Measurements from ENCODE around the gene ACOT9.
"Not testable (repeated sequence)": the region's sequence is repeated elsewhere in the genome, so short reads cannot be mapped to it uniquely, and the experiment has no call there.

The ACOT9 gene

GRCh38 chrX:23776363-23776762, 33.3 kb upstream of the ACOT9 start:
- no peak overlapping the region for H3K4me3 Mint-ChIP-seq
- H3K27me3 Mint-ChIP-seq, result no peaks in the 10 kb centered on the region
- H3K36me3 Mint-ChIP-seq, result no peaks in the 10 kb centered on the region
- H3K4me1 Mint-ChIP-seq (ENCODE audit: low read depth), result peaks cover 19% of the 10 kb centered on the region
- H3K27ac Mint-ChIP-seq, result no peak overlapping the region
- H3K9me3 Mint-ChIP-seq (ENCODE audit: low read depth), result no peaks in the 10 kb centered on the region

GRCh38 chrX:23773601-23774175, 30.6 kb upstream of the ACOT9 start:
- H3K4me3 Mint-ChIP-seq, result peak overlapping the region; percentile 76
- peak overlapping the region; percentile 96 for H3K27ac Mint-ChIP-seq
- no peaks in the 10 kb centered on the region for H3K36me3 Mint-ChIP-seq
- no peaks in the 10 kb centered on the region for H3K9me3 Mint-ChIP-seq (ENCODE audit: low read depth)
- H3K4me1 Mint-ChIP-seq (ENCODE audit: low read depth), result peaks cover 14% of the 10 kb centered on the region
- no peaks in the 10 kb centered on the region for H3K27me3 Mint-ChIP-seq

GRCh38 chrX:23771086-23771485, 28.0 kb upstream of the ACOT9 start:
- not testable (repeated sequence) for H3K36me3 Mint-ChIP-seq; H3K27ac Mint-ChIP-seq; H3K27me3 Mint-ChIP-seq; H3K4me3 Mint-ChIP-seq; H3K9me3 Mint-ChIP-seq (ENCODE audit: low read depth)
- peaks cover 14% of the 10 kb centered on the region for H3K4me1 Mint-ChIP-seq (ENCODE audit: low read depth)

- no peak overlapping the region for H3K27ac Mint-ChIP-seq
- no peaks in the 10 kb centered on the region for H3K9me3 Mint-ChIP-seq (ENCODE audit: low read depth)
- H3K36me3 Mint-ChIP-seq, result no peaks in the 10 kb centered on the region
- no peak overlapping the region for H3K4me3 Mint-ChIP-seq
- no peaks in the 10 kb centered on the region for H3K27me3 Mint-ChIP-seq
- H3K4me1 Mint-ChIP-seq (ENCODE audit: low read depth), result peaks cover 14% of the 10 kb centered on the region
Measured at GRCh38 chrX:23770142-23770541, 27.1 kb upstream of the ACOT9 start.

GRCh38 chrX:23766650-23767551, 23.8 kb upstream of the ACOT9 start:
- Mint-ChIP-seq H3K36me3 (no peaks in the 10 kb centered on the region), H3K9me3 (ENCODE audit: low read depth) (no peaks in the 10 kb centered on the region), H3K27me3 (no peaks in the 10 kb centered on the region), H3K4me3 (no peak overlapping the region), H3K27ac (no peak overlapping the region), H3K4me1 (ENCODE audit: low read depth) (peaks cover 2% of the 10 kb centered on the region)

GRCh38 chrX:23765868-23766267, 22.8 kb upstream of the ACOT9 start:
- Mint-ChIP-seq H3K4me3 (no peak overlapping the region), H3K36me3 (no peaks in the 10 kb centered on the region), H3K27me3 (no peaks in the 10 kb centered on the region)

GRCh38 chrX:23765449-23765848, 22.4 kb upstream of the ACOT9 start:
- no peaks in the 10 kb centered on the region for H3K9me3 Mint-ChIP-seq (ENCODE audit: low read depth)
- no peak overlapping the region for H3K27ac Mint-ChIP-seq
- H3K4me1 Mint-ChIP-seq (ENCODE audit: low read depth), result peaks cover 2% of the 10 kb centered on the region
- H3K36me3 Mint-ChIP-seq, result no peaks in the 10 kb centered on the region
- H3K4me3 Mint-ChIP-seq, result no peak overlapping the region
- no peaks in the 10 kb centered on the region for H3K27me3 Mint-ChIP-seq

More at GRCh38 chrX:23765868-23766267, 22.8 kb upstream of the ACOT9 start:
- Mint-ChIP-seq H3K4me1 (ENCODE audit: low read depth) (peaks cover 2% of the 10 kb centered on the region), H3K27ac (no peak overlapping the region), H3K9me3 (ENCODE audit: low read depth) (no peaks in the 10 kb centered on the region)

GRCh38 chrX:23764188-23764984, 21.3 kb upstream of the ACOT9 start:
- no peaks in the 10 kb centered on the region for H3K27me3 Mint-ChIP-seq
- H3K4me3 Mint-ChIP-seq, result no peak overlapping the region
- H3K27ac Mint-ChIP-seq, result no peak overlapping the region

GRCh38 chrX:23759821-23760220, 16.7 kb upstream of the ACOT9 start:
- H3K4me3 Mint-ChIP-seq, result no peak overlapping the region
- H3K27ac Mint-ChIP-seq, result no peak overlapping the region
- no peaks in the 10 kb centered on the region for H3K9me3 Mint-ChIP-seq (ENCODE audit: low read depth)
- H3K4me1 Mint-ChIP-seq (ENCODE audit: low read depth), result peaks cover 3% of the 10 kb centered on the region
- no peaks in the 10 kb centered on the region for H3K36me3 Mint-ChIP-seq
- H3K27me3 Mint-ChIP-seq, result no peaks in the 10 kb centered on the region

More at GRCh38 chrX:23764188-23764984, 21.3 kb upstream of the ACOT9 start:
- Mint-ChIP-seq H3K9me3 (ENCODE audit: low read depth) (no peaks in the 10 kb centered on the region), H3K36me3 (no peaks in the 10 kb centered on the region), H3K4me1 (ENCODE audit: low read depth) (no peaks in the 10 kb centered on the region)

- H3K27ac Mint-ChIP-seq, result no peak overlapping the region
- H3K4me1 Mint-ChIP-seq (ENCODE audit: low read depth), result peaks cover 3% of the 10 kb centered on the region
- H3K9me3 Mint-ChIP-seq (ENCODE audit: low read depth), result no peaks in the 10 kb centered on the region
Measured at GRCh38 chrX:23756165-23756564, 13.1 kb upstream of the ACOT9 start.

GRCh38 chrX:23754664-23755063, 11.6 kb upstream of the ACOT9 start:
- Mint-ChIP-seq H3K27me3 (no peaks in the 10 kb centered on the region), H3K27ac (no peak overlapping the region), H3K36me3 (no peaks in the 10 kb centered on the region), H3K4me1 (ENCODE audit: low read depth) (peaks cover 3% of the 10 kb centered on the region), H3K4me3 (no peak overlapping the region), H3K9me3 (ENCODE audit: low read depth) (no peaks in the 10 kb centered on the region)

More at GRCh38 chrX:23756165-23756564, 13.1 kb upstream of the ACOT9 start:
- H3K27me3 Mint-ChIP-seq, result no peaks in the 10 kb centered on the region
- H3K4me3 Mint-ChIP-seq, result no peak overlapping the region
- H3K36me3 Mint-ChIP-seq, result no peaks in the 10 kb centered on the region

GRCh38 chrX:23752740-23753415, 9.8 kb upstream of the ACOT9 start:
- H3K4me3 Mint-ChIP-seq, result no peak overlapping the region
- H3K9me3 Mint-ChIP-seq (ENCODE audit: low read depth), result no peaks in the 10 kb centered on the region
- peaks cover 3% of the 10 kb centered on the region for H3K4me1 Mint-ChIP-seq (ENCODE audit: low read depth)
- H3K27me3 Mint-ChIP-seq, result no peaks in the 10 kb centered on the region
- no peaks in the 10 kb centered on the region for H3K36me3 Mint-ChIP-seq
- no peak overlapping the region for H3K27ac Mint-ChIP-seq

GRCh38 chrX:23749576-23749975, 6.5 kb upstream of the ACOT9 start:
- Mint-ChIP-seq H3K27me3 (no peaks in the 10 kb centered on the region), H3K27ac (no peak overlapping the region), H3K9me3 (ENCODE audit: low read depth) (no peaks in the 10 kb centered on the region)

GRCh38 chrX:23749129-23749528, 6.1 kb upstream of the ACOT9 start:
- Mint-ChIP-seq H3K4me1 (ENCODE audit: low read depth) (peaks cover 8% of the 10 kb centered on the region), H3K36me3 (no peaks in the 10 kb centered on the region), H3K27me3 (no peaks in the 10 kb centered on the region), H3K4me3 (no peak overlapping the region), H3K9me3 (ENCODE audit: low read depth) (no peaks in the 10 kb centered on the region), H3K27ac (no peak overlapping the region)

More at GRCh38 chrX:23749576-23749975, 6.5 kb upstream of the ACOT9 start:
- no peaks in the 10 kb centered on the region for H3K36me3 Mint-ChIP-seq
- no peak overlapping the region for H3K4me3 Mint-ChIP-seq
- peaks cover 6% of the 10 kb centered on the region for H3K4me1 Mint-ChIP-seq (ENCODE audit: low read depth)
